Measurements from ENCODE around the gene ENSA. TPM values are rescaled to one million over a fixed set of nuclear protein-coding genes. Genes with fewer than 3 reads are reported as not detected.

The ENSA gene
- total and polyA plus RNA-seq, 2 experiments from 2014 or later = 114 to 200 TPM

DNA sequence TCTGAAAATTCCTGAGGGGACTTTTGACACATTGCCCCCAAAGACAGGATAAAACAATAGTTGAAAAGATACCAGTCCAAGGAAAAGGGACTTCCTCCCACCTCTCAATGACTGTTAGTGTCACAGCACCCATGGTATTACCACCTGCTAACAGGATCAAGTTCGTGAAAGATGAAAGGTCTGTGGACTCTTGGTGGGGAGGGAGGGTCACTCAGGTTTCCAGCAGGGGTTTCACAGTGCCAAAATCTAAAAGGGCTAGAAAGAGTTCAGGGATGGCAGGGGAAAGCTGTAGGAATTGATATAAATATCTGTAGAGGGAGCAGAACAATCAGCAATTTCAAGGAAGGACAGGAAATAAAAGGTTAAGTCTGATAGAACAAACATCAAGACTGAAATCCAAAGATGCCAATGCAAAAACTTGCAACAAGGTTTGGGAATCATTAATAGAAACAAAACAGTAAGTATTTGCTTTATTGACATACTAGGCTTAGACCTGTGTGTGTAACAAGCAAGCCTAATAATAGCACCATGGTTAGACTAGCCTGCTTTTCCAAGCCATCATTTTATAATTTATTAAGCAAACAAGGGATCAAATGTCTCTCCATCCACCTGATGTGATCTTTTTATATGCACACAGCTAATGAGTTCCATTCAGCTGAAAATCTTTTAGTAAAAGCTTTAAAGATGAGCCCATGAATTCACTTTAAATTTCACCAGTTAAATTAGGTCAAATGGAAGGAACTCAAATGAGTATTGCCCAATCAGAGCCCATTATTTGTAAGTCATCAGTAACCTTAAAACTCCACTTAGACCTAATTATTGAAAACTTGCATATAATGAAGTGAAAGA is 53.7 kb downstream of the ENSA start:
- Histone ChIP-seq H3K9me2 (ENCODE audit: insufficient read depth) (no peaks in the 10 kb centered on the region), H3K27me3 (ENCODE audit: insufficient read depth) (no peaks in the 10 kb centered on the region), H3K36me3 (ENCODE audit: insufficient read depth) (peaks cover 58% of the 10 kb centered on the region), H4K20me1 (replicated peaks; ENCODE audit: insufficient read depth) (peaks cover 54% of the 10 kb centered on the region), H3K4me3 (peak overlapping the region; percentile 96), H3F3A (replicated peaks; ENCODE audit: low read depth) (peaks cover 61% of the 10 kb centered on the region), H3K4me1 (ENCODE audit: insufficient read depth) (peaks cover 44% of the 10 kb centered on the region), H3K79me2 (replicated peaks; ENCODE audit: insufficient read depth) (peaks cover 84% of the 10 kb centered on the region), H3K4me2 (peak overlapping the region; percentile 92), H3K27ac (ENCODE audit: low read depth) (peak overlapping the region; percentile 100), H2AFZ (no peak overlapping the region)
- H3K27ac Mint-ChIP-seq = peak overlapping the region; percentile 55
- no peak for TF ChIP-seq CREB1 (CRISPR knock-in tag; IDR thresholded peaks at IDR 0.05; ENCODE audit: low read depth)
- TF ChIP-seq, protein P1, sequence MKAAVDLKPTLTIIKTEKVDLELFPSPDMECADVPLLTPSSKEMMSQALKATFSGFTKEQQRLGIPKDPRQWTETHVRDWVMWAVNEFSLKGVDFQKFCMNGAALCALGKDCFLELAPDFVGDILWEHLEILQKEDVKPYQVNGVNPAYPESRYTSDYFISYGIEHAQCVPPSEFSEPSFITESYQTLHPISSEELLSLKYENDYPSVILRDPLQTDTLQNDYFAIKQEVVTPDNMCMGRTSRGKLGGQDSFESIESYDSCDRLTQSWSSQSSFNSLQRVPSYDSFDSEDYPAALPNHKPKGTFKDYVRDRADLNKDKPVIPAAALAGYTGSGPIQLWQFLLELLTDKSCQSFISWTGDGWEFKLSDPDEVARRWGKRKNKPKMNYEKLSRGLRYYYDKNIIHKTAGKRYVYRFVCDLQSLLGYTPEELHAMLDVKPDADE (IDR thresholded peaks at IDR 0.05) = no peak
- peaks cover 8% of the 10 kb centered on the region; the same call in 1 of the 3 replicates for H3K9me3 Mint-ChIP-seq
- DNase-seq (ENCODE audit: low spot score) (peak; percentile 5), ATAC-seq (no peak)
- H3K36me3 Mint-ChIP-seq (ENCODE audit: low read depth) = peaks cover 86% of the 10 kb centered on the region
- peak overlapping the region; percentile 99 for H3K4me3 Mint-ChIP-seq
- peaks cover 47% of the 10 kb centered on the region for H3K4me1 Mint-ChIP-seq
- peaks cover 52% of the 10 kb centered on the region for H3K27me3 Mint-ChIP-seq (ENCODE audit: insufficient read depth, low read depth, poor library complexity)

DNA sequence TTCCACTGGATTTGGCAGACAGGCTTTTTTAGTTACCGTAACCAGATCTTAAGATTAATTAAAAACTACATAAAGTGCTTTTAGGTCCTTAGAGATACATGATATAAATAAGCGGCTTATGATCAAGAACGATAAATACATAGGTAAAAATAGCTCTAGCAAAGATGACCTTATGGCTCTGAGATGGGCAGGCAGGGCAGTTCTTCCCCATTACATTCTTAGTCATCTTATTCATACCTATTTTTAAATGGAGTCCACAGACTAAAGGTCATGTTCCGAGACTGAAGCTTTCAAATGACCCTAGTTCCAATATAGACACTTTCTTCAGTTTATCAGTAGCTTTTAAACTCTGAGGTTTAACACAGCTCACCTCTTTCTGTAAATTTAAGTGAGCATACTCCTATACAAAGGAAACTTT is 54.3 kb downstream of the ENSA start:
- Histone ChIP-seq H3K27me3 (ENCODE audit: insufficient read depth) (no peaks in the 10 kb centered on the region), H3K27ac (ENCODE audit: low read depth) (peak overlapping the region; percentile 100), H2AFZ (no peak overlapping the region), H4K20me1 (replicated peaks; ENCODE audit: insufficient read depth) (peaks cover 54% of the 10 kb centered on the region), H3K36me3 (ENCODE audit: insufficient read depth) (peaks cover 58% of the 10 kb centered on the region), H3F3A (replicated peaks; ENCODE audit: low read depth) (peaks cover 60% of the 10 kb centered on the region), H3K9me2 (ENCODE audit: insufficient read depth) (no peaks in the 10 kb centered on the region), H3K4me1 (ENCODE audit: insufficient read depth) (peaks cover 39% of the 10 kb centered on the region), H3K79me2 (replicated peaks; ENCODE audit: insufficient read depth) (peaks cover 80% of the 10 kb centered on the region), H3K4me3 (peak overlapping the region; percentile 96), H3K4me2 (peak overlapping the region; percentile 92)
- TF ChIP-seq POLR2AphosphoS5 (IDR thresholded peaks at IDR 0.05; ENCODE audit: low read depth) = no peak
- TF ChIP-seq ZNF331 (CRISPR knock-in tag; IDR thresholded peaks at IDR 0.05; ENCODE audit: low read depth) = no peak
- peaks cover 54% of the 10 kb centered on the region for H3K27me3 Mint-ChIP-seq (ENCODE audit: insufficient read depth, low read depth, poor library complexity)
- no peak for DNase-seq (ENCODE audit: low spot score)
- no peak for ATAC-seq
- peaks cover 47% of the 10 kb centered on the region for H3K4me1 Mint-ChIP-seq
- H3K4me3 Mint-ChIP-seq = peak overlapping the region; percentile 99
- peak overlapping the region; percentile 74; the same call in 1 of the 2 replicates for H3K27ac Mint-ChIP-seq
- peaks cover 91% of the 10 kb centered on the region for H3K36me3 Mint-ChIP-seq (ENCODE audit: low read depth)
- peaks cover 8% of the 10 kb centered on the region; the same call in 1 of the 3 replicates for H3K9me3 Mint-ChIP-seq

- DNase-seq (ENCODE audit: low spot score) = peak; percentile 19
- Mint-ChIP-seq H3K9me3 (peaks cover 8% of the 10 kb centered on the region; the same call in 1 of the 3 replicates), H3K36me3 (ENCODE audit: low read depth) (peaks cover 97% of the 10 kb centered on the region), H3K4me3 (peak overlapping the region; percentile 99), H3K27me3 (ENCODE audit: insufficient read depth, low read depth, poor library complexity) (peaks cover 59% of the 10 kb centered on the region), H3K4me1 (peaks cover 53% of the 10 kb centered on the region), H3K27ac (peak overlapping the region; percentile 74; the same call in 1 of the 2 replicates)
- peaks cover 58% of the 10 kb centered on the region for H3K36me3 ChIP-seq (ENCODE audit: insufficient read depth)
- H3K4me2 ChIP-seq = peak overlapping the region; percentile 92
- ATAC-seq = no peak
- peak overlapping the region; percentile 100 for H3K27ac ChIP-seq (ENCODE audit: low read depth)
- H3K9me2 ChIP-seq (ENCODE audit: insufficient read depth) = no peaks in the 10 kb centered on the region
- peak overlapping the region; percentile 96 for H3K4me3 ChIP-seq
- H3F3A ChIP-seq (replicated peaks; ENCODE audit: low read depth) = peaks cover 63% of the 10 kb centered on the region
- peaks cover 41% of the 10 kb centered on the region for H3K4me1 ChIP-seq (ENCODE audit: insufficient read depth)
- peaks cover 54% of the 10 kb centered on the region for H4K20me1 ChIP-seq (replicated peaks; ENCODE audit: insufficient read depth)
- H3K27me3 ChIP-seq (ENCODE audit: insufficient read depth) = no peaks in the 10 kb centered on the region
- no peak overlapping the region for H2AFZ ChIP-seq
- peaks cover 85% of the 10 kb centered on the region for H3K79me2 ChIP-seq (replicated peaks; ENCODE audit: insufficient read depth)
- TF ChIP-seq POLR2AphosphoS5 (IDR thresholded peaks at IDR 0.05; ENCODE audit: low read depth) = no peak
- TF ChIP-seq JUNB (IDR thresholded peaks at IDR 0.05; ENCODE audit: unreplicated experiment) = no peak
- TF ChIP-seq STAT1 (IDR thresholded peaks at IDR 0.05; ENCODE audit: unreplicated experiment) = no peak
- TF ChIP-seq, protein P2, sequence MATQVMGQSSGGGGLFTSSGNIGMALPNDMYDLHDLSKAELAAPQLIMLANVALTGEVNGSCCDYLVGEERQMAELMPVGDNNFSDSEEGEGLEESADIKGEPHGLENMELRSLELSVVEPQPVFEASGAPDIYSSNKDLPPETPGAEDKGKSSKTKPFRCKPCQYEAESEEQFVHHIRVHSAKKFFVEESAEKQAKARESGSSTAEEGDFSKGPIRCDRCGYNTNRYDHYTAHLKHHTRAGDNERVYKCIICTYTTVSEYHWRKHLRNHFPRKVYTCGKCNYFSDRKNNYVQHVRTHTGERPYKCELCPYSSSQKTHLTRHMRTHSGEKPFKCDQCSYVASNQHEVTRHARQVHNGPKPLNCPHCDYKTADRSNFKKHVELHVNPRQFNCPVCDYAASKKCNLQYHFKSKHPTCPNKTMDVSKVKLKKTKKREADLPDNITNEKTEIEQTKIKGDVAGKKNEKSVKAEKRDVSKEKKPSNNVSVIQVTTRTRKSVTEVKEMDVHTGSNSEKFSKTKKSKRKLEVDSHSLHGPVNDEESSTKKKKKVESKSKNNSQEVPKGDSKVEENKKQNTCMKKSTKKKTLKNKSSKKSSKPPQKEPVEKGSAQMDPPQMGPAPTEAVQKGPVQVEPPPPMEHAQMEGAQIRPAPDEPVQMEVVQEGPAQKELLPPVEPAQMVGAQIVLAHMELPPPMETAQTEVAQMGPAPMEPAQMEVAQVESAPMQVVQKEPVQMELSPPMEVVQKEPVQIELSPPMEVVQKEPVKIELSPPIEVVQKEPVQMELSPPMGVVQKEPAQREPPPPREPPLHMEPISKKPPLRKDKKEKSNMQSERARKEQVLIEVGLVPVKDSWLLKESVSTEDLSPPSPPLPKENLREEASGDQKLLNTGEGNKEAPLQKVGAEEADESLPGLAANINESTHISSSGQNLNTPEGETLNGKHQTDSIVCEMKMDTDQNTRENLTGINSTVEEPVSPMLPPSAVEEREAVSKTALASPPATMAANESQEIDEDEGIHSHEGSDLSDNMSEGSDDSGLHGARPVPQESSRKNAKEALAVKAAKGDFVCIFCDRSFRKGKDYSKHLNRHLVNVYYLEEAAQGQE (IDR thresholded peaks at IDR 0.05; ENCODE audit: unreplicated experiment) = no peak
- TF ChIP-seq, protein P1 (IDR thresholded peaks at IDR 0.05) = no peak
- no peak for TF ChIP-seq EZH2phosphoT487 (IDR thresholded peaks at IDR 0.05; ENCODE audit: unreplicated experiment)
- TF ChIP-seq CREB1 (CRISPR knock-in tag; IDR thresholded peaks at IDR 0.05; ENCODE audit: low read depth) = no peak
- no peak for TF ChIP-seq EZH2 (IDR thresholded peaks at IDR 0.05; ENCODE audit: low read depth, unreplicated experiment)
- no peak for TF ChIP-seq ZNF331 (CRISPR knock-in tag; IDR thresholded peaks at IDR 0.05; ENCODE audit: low read depth)
Measured at GRCh38 chr1:150574260-150575071, 54.9 kb downstream of the ENSA start.
